Neural progenitor cell (in vitro differentiated cells): Measurements from ENCODE around the gene COL24A1.

Source experiments
- EZH2 ChIP-seq: fragments of 200-600 bp; sonication (generic); IDR thresholded peaks from 2 replicates; pipeline ENCODE4 v1.6.1; 2017; ENCODE audit warnings: antibody characterized with exemption, mild to moderate bottlenecking, moderate library complexity
- TF ChIP-seq, protein P1 (sequence below): fragments of 200-600 bp; sonication (generic); IDR thresholded peaks from 2 replicates; pipeline ENCODE4 v1.5.1; 2017; ENCODE audit warnings: antibody characterized with exemption, mild to moderate bottlenecking

DNA sequence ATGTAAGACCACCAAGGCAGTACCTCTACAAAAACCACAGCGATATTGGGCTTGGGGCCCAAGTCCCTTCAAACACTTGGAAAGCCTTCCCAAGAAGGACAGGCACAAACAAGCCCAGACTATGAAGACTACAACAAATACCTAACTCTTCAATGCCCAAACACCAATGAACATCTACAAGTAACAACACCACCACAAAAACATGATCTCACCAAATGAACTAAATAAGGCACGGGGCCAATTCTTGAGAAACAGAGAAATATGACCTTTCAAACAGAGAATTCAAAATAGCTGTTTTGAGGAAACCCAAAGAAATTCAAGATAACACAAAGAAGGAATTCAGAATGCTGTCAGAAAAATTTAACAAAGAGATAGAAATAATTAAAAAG is 86.8 kb downstream of the COL24A1 start:
- TF ChIP-seq, protein P1, sequence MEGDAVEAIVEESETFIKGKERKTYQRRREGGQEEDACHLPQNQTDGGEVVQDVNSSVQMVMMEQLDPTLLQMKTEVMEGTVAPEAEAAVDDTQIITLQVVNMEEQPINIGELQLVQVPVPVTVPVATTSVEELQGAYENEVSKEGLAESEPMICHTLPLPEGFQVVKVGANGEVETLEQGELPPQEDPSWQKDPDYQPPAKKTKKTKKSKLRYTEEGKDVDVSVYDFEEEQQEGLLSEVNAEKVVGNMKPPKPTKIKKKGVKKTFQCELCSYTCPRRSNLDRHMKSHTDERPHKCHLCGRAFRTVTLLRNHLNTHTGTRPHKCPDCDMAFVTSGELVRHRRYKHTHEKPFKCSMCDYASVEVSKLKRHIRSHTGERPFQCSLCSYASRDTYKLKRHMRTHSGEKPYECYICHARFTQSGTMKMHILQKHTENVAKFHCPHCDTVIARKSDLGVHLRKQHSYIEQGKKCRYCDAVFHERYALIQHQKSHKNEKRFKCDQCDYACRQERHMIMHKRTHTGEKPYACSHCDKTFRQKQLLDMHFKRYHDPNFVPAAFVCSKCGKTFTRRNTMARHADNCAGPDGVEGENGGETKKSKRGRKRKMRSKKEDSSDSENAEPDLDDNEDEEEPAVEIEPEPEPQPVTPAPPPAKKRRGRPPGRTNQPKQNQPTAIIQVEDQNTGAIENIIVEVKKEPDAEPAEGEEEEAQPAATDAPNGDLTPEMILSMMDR = no peak
- TF ChIP-seq EZH2 = no peak
